HUES64 (cell line): Measurements from ENCODE around the gene SOCS3.

Experiments used
- H3K27ac ChIP-seq: 2 replicates; pipeline ENCODE4 v1.7.0; 2013; ENCODE audit warnings: low read depth, low read length, inconsistent platforms
- H3K27me3 ChIP-seq: 2 replicates; pipeline ENCODE4 v1.6.1; 2013; ENCODE audit warnings: mild to moderate bottlenecking, low read length; ENCODE audit not compliant: insufficient read depth
- H3K36me3 ChIP-seq: 2 replicates; pipeline ENCODE4 v1.6.1; 2013; ENCODE audit warnings: mild to moderate bottlenecking, low read length; ENCODE audit not compliant: insufficient read depth
- H3K4me1 ChIP-seq: 2 replicates; pipeline ENCODE4 v1.6.1; 2013; ENCODE audit warnings: mild to moderate bottlenecking, low read length, moderate library complexity; ENCODE audit not compliant: insufficient read depth
- H3K4me3 ChIP-seq: 2 replicates; pipeline ENCODE4 v1.5.1; 2013; ENCODE audit warnings: mild to moderate bottlenecking, low read length, moderate library complexity
- H3K9ac ChIP-seq: 2 replicates; pipeline ENCODE4 v1.6.1; 2013; ENCODE audit warnings: mild to moderate bottlenecking, low read depth, low read length
- H3K9me3 ChIP-seq: 2 replicates; pipeline ENCODE4 v1.6.1; 2013; ENCODE audit warnings: low read depth, low read length; ENCODE audit not compliant: insufficient read depth
- WGBS: fragments of 150-250, 120-280 bp; methylation state at CpG from one replicate; pipeline ENCODE4 v1.1.7; 2013; ENCODE audit warnings: missing lambda C conversion rate; 5-methylcytosine and 5-hydroxymethylcytosine counted together

SOCS3 gene

GRCh38 chr17:78390241-78391050 lies 30.6 kb upstream of the SOCS3 start:
- Histone ChIP-seq H3K27me3 (no peaks in the 10 kb centered on the region), H3K4me3 (no peak overlapping the region), H3K4me1 (peaks cover 34% of the 10 kb centered on the region), H3K36me3 (peaks cover 20% of the 10 kb centered on the region), H3K27ac (0 out of 2 replicates have a peak overlapping the region, but pooled peaks have one; percentile 5), H3K9me3 (no peaks in the 10 kb centered on the region), H3K9ac (no peak overlapping the region)
- 81% methylated on average over 15 of the region's 15 CpGs for WGBS

DNA sequence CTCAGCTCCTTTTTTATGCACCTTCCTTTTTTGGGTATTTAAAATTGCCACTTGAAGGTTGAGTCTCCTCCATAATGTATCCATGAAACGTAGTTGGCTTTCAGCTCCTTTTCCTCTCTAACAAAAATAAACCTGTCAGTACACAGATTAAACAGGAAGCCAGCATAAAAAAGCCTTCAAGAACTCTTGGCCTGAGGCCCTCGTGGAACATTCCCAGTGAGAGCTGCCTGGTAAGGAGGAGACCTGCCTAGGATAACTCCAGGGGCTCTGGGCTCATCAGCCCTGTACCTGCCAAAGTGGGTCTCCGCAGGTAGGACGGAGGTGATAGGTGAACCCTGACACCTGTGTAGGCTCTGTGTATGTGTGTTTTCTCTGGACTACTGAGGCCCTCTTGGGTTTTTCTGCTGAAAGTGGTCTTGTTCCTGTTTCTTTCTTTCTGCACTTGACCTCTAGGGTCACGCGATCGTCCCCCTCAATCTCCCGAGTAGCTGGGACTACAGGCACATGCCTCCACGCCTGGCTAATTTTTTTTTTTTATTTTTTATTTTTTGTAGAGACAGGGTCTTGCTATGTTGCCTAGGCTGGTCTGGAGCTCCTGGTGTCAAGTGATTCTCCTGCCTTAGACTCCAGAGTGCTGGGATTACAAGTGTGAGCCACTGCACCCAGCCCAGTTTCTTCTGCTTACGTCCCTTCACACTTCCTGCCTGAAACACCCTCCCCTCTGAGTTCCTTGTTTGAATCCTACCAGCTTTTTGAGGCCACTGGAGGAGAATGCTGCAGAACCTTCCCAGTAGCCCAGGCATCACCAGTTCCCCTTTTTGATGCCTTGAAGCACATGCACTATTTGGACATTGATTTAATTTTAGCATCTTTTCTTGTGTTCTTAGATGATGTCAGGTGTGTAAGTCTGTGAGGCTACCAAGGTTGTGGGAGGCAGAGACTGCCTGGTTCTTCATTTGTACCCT lies 28.4 kb upstream of the SOCS3 start:
- no peak overlapping the region for H3K4me3 ChIP-seq
- no peaks in the 10 kb centered on the region for H3K27me3 ChIP-seq
- no peaks in the 10 kb centered on the region for H3K9me3 ChIP-seq
- WGBS: 93% methylated on average over 10 of the region's 10 CpGs
- H3K27ac ChIP-seq: no peak overlapping the region
- H3K4me1 ChIP-seq: peaks cover 45% of the 10 kb centered on the region
- H3K9ac ChIP-seq: no peak overlapping the region
- H3K36me3 ChIP-seq: peaks cover 8% of the 10 kb centered on the region

DNA sequence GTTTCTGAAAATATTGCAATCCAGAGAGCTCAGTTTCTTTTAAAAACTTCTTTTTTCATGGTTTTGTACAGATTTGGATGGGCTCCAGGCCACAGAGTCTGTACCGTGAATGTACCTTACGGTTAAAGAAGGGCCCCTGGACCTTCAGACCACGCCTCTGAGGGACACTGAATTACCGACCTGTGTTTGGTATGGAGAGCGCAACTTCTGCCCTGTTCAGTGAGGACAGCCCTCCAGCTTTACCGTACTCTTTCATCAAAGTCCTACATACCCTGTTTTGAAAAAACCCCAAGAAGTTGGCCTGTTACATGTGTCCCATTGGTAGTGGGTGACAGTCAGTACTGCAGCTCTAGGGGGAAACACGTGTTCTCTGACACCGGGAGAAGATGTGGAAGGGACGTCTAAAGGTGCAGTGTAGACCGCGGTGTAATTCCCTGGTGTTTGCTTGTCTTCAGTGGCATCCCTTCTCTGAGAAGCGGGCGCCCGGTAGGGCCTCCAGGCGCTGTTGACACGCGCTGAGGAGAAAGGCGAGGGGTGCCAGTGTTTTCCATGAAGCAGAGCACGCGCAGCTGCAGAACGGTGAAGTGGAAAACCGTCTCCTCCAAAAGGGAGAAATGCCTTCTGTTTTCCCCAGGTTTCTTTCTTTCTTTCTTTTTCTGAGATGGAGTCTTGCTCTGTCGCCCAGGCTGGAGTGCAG lies 24.8 kb upstream of the SOCS3 start:
- Histone ChIP-seq H3K9me3 (no peaks in the 10 kb centered on the region), H3K27me3 (no peaks in the 10 kb centered on the region), H3K4me1 (peaks cover 52% of the 10 kb centered on the region), H3K4me3 (no peak overlapping the region), H3K27ac (peak overlapping the region; percentile 29; the same call in 1 of the 2 replicates), H3K9ac (no peak overlapping the region), H3K36me3 (peaks cover 8% of the 10 kb centered on the region; the same call in 1 of the 2 replicates)
- 94% methylated on average over 23 of the region's 23 CpGs for WGBS

DNA sequence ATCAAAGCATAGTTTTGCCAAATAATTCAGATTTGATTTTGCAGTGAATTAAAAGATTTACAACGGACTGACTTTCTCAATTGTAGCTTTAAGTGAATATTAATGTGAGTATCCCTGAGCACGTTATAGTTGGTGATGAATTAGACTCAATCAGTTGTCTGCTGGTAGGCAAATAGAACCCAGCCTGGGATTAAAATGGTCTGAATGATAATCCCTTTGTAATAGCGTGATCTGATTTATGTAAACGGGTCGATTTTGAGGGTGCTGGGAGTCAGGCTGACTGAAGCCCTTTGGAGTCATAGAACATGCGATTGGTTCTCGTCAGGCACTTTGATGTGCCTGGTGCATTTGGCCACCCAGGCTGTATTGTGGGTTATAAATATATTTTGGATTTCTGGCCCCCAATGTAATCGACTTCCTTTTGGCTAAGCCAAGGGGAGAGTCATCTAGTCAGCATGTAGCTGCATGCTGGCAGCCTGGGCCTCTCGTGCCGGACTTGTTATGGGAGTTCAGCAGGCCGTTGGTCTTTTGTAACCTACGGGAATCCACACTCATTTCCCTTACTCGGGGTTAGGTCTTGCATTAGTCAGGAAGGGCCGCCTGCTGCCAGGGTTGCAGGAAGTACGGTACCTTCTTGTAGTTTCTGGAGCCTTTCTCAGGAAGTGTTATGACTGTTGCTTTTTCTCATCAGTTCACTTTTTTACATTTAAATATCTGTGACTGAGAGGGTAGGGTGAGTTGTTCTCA lies 24.0 kb upstream of the SOCS3 start:
- 74% methylated on average over 15 of the region's 15 CpGs for WGBS
- H3K27ac ChIP-seq: peak overlapping the region; percentile 29; the same call in 1 of the 2 replicates
- peaks cover 51% of the 10 kb centered on the region for H3K4me1 ChIP-seq
- no peaks in the 10 kb centered on the region for H3K27me3 ChIP-seq
- H3K4me3 ChIP-seq: no peak overlapping the region
- H3K9me3 ChIP-seq: no peaks in the 10 kb centered on the region
- peaks cover 8% of the 10 kb centered on the region; the same call in 1 of the 2 replicates for H3K36me3 ChIP-seq
- no peak overlapping the region for H3K9ac ChIP-seq

GRCh38 chr17:78381601-78382232 lies 21.8 kb upstream of the SOCS3 start:
- Histone ChIP-seq H3K4me3 (peak overlapping the region; percentile 25; the same call in 1 of the 2 replicates), H3K9ac (0 out of 2 replicates have a peak overlapping the region, but pooled peaks have one; percentile 3), H3K4me1 (peaks cover 42% of the 10 kb centered on the region), H3K27ac (peak overlapping the region; percentile 52; the same call in 1 of the 2 replicates), H3K9me3 (no peaks in the 10 kb centered on the region), H3K36me3 (peaks cover 8% of the 10 kb centered on the region; the same call in 1 of the 2 replicates), H3K27me3 (no peaks in the 10 kb centered on the region)
- WGBS: 42% methylated on average over 10 of the region's 12 CpGs

DNA sequence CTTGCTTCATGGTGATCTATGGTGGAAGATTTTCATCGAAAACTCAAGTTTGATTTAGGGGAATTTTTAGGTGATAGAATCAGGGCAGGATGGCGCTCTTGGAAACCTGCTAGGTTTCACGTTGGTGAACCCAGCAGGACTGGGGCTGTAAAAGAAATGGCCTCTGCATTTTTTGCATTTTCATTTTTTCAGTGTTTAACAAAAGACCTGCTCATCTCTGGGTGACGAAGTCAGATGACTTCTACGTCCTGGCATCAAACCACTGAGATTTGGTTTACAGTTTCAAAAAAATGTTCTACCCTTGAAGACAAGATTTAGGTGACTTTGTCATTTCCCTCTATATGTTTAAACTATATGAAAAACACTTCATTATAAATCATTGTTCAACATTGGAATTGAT lies 20.5 kb upstream of the SOCS3 start:
- H3K27me3 ChIP-seq: no peaks in the 10 kb centered on the region
- no peak overlapping the region for H3K27ac ChIP-seq
- peaks cover 8% of the 10 kb centered on the region; the same call in 1 of the 2 replicates for H3K36me3 ChIP-seq
- WGBS: 88% methylated on average over 5 of the region's 5 CpGs
- no peaks in the 10 kb centered on the region for H3K9me3 ChIP-seq
- no peak overlapping the region for H3K4me3 ChIP-seq
- H3K4me1 ChIP-seq: peaks cover 39% of the 10 kb centered on the region
- no peak overlapping the region for H3K9ac ChIP-seq

GRCh38 chr17:78379131-78379491 lies 19.2 kb upstream of the SOCS3 start:
- Histone ChIP-seq H3K27ac (peak overlapping the region; percentile 74), H3K9me3 (no peaks in the 10 kb centered on the region), H3K36me3 (peaks cover 8% of the 10 kb centered on the region; the same call in 1 of the 2 replicates), H3K9ac (peak overlapping the region; percentile 88), H3K4me3 (peak overlapping the region; percentile 97), H3K4me1 (peaks cover 48% of the 10 kb centered on the region), H3K27me3 (no peaks in the 10 kb centered on the region)
- WGBS: 4% methylated on average over 6 of the region's 7 CpGs

DNA sequence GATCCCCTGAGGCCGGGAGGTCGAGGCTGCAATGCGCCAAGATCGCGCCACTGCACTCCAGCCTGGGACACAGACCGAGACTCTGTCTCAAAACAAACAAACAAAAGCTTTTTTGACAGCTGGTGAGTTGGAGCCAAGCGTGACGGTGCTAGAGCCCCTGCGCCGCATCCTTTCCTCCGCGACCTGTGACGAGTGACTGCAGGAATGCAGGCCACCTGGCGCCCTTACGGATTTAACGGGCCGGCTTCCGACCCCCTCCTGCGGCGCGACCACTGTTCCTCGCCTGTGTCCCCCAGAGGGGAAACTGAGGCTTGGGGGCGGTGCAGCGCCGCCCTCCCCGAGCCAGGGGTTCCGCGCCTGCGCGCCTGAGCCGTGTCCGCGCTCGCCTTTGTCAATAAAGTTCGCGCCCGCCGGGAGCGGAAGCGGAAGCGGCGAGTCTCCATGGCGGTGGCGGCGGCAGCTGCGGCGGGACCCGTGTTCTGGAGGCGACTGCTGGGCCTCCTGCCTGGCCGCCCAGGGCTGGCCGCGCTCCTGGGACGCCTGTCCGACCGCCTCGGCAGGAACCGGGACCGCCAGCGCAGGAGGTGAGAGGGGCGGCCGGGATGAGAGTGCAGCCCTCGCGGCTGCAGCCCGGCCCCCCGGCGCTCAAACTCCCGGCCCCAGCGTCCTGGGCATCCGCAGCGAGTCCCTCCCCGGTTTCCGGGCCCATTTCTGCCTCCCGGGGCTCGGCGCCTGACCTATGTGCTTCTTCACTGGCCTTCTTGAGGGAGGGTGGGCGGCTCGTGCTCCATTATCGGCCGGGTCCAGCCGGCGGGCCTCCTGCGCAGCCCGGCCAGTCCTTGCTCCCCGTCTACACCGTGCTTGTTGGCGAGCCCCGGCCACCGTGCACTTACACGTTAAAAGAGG lies 18.6 kb upstream of the SOCS3 start, which contains the start of gene PGS1:
Gene PGS1 (plus strand): TSS at position 425 of the 906 bp plus-strand sequence. CDS start 17 bp downstream, at position 442.
- Histone ChIP-seq H3K4me3 (peak within 1 kb of the TSS; percentile 97), H3K27me3 (no peaks in the 10 kb centered on the region), H3K4me1 (peaks cover 45% of the 10 kb centered on the region), H3K27ac (peak within 1 kb of the TSS; percentile 74), H3K9me3 (no peaks in the 10 kb centered on the region), H3K9ac (peak within 1 kb of the TSS; percentile 88), H3K36me3 (peaks cover 8% of the 10 kb centered on the region; the same call in 1 of the 2 replicates)
- WGBS: 7% methylated on average over 89 of the region's 89 CpGs

GRCh38 chr17:78377858-78378224 lies 18.0 kb upstream of the SOCS3 start:
- Histone ChIP-seq H3K4me3 (peak overlapping the region; percentile 97), H3K4me1 (peaks cover 46% of the 10 kb centered on the region), H3K9me3 (no peaks in the 10 kb centered on the region), H3K27me3 (no peaks in the 10 kb centered on the region), H3K27ac (no peak overlapping the region), H3K9ac (peak overlapping the region; percentile 88), H3K36me3 (peaks cover 6% of the 10 kb centered on the region; the same call in 1 of the 2 replicates)
- 87% methylated on average over 14 of the region's 14 CpGs for WGBS
